Osteoblast (primary cell): ENCODE results near the gene DEUP1. TPM values are rescaled to one million over a fixed set of nuclear protein-coding genes. Genes with fewer than 3 reads are reported as not detected.

ENCODE experiments used
- DNase-seq: peaks from one replicate; pipeline ENCODE4 v3.0.0; 2011; ENCODE audit warnings: low spot score, mixed read lengths; ENCODE audit not compliant: insufficient read length; ENCODE audit errors: missing footprints
- H2AFZ ChIP-seq: 2 replicates; pipeline ENCODE4 v1.6.0; 2011; ENCODE audit warnings: mild to moderate bottlenecking, low read length
- H3K27ac ChIP-seq: 2 replicates; pipeline ENCODE4 v1.5.1; 2011; ENCODE audit warnings: mild to moderate bottlenecking, low read depth, low read length, moderate library complexity
- H3K27me3 ChIP-seq: 2 replicates; pipeline ENCODE4 v1.6.0; 2012; ENCODE audit warnings: mild to moderate bottlenecking, control low read depth, inconsistent platforms, low read length, moderate library complexity; ENCODE audit not compliant: insufficient read depth
- H3K36me3 ChIP-seq: 2 replicates; pipeline ENCODE4 v1.5.1; 2011; ENCODE audit warnings: mild to moderate bottlenecking, low read length, control low read depth, moderate library complexity; ENCODE audit not compliant: insufficient read depth
- H3K4me1 ChIP-seq: 2 replicates; pipeline ENCODE4 v1.5.1; 2011; ENCODE audit warnings: mild to moderate bottlenecking, low read length, control low read depth, moderate library complexity; ENCODE audit not compliant: insufficient read depth
- H3K4me2 ChIP-seq: 2 replicates; pipeline ENCODE4 v1.6.0; 2011; ENCODE audit warnings: mild to moderate bottlenecking, low read length; ENCODE audit not compliant: insufficient read depth
- H3K4me3 ChIP-seq: fragments of 200-600 bp; sonication (generic); 3 replicates; pipeline ENCODE4 v1.5.1; 2012; ENCODE audit warnings: mild to moderate bottlenecking, low read length, inconsistent platforms; ENCODE audit not compliant: insufficient read depth
- H3K79me2 ChIP-seq: 2 replicates; pipeline ENCODE4 v1.6.0; 2012; ENCODE audit warnings: mild to moderate bottlenecking, low read length, control low read depth, inconsistent platforms; ENCODE audit not compliant: insufficient read depth
- H3K9me3 ChIP-seq: 2 replicates; pipeline ENCODE4 v1.5.1; 2011; ENCODE audit warnings: low read depth, low read length, control low read depth
- H4K20me1 ChIP-seq: 2 replicates; pipeline ENCODE4 v1.6.0; 2012; ENCODE audit warnings: mild to moderate bottlenecking, low read length, control low read depth; ENCODE audit not compliant: insufficient read depth
- CTCF ChIP-seq: IDR thresholded peaks from 2 replicates; pipeline ENCODE4 v1.5.1; 2011; ENCODE audit warnings: mild to moderate bottlenecking, low read depth, low read length, moderate library complexity; ENCODE audit errors: extremely low read depth
- total RNA-seq: library from RNA; depleted of rRNA; stranded (reverse); fragments of >200 nt; gene quantifications from 2 replicates; pipeline ENCODE4 v1.2.3, GENCODE V29; 2012

DEUP1 gene
- total RNA-seq, 1 donor = under 0.01 TPM

- no peak for TF ChIP-seq CTCF
- H2AFZ ChIP-seq = no peak overlapping the region
- H3K4me1 ChIP-seq = no peaks in the 10 kb centered on the region
- no peak overlapping the region for H3K4me3 ChIP-seq
- DNase-seq = no peak
- no peaks in the 10 kb centered on the region for H3K27me3 ChIP-seq
- no peaks in the 10 kb centered on the region for H3K36me3 ChIP-seq
- no peak overlapping the region for H3K27ac ChIP-seq
- H3K4me2 ChIP-seq = no peak overlapping the region
- no peaks in the 10 kb centered on the region for H4K20me1 ChIP-seq
- H3K79me2 ChIP-seq = no peaks in the 10 kb centered on the region
- H3K9me3 ChIP-seq = no peaks in the 10 kb centered on the region
Observed at GRCh38 chr11:93348930-93349329, 18.4 kb downstream of the DEUP1 start.

DNA sequence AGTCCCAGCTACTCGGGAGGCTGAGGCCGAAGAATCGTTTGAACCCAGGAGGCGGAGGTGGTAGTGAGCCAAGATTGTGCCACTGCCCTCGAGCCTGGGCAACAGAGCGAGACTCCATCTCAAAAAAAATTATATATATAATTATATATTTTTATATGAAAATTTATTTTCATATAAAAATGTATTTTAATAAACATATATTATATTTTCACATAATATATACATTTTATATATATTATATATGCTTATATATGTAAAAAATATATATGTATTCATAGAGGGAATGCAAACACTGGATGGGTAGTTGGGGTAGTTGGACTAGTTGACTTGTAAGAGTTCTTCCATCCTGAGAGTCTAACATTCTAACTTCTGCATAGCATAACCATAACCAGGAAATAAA, 20.3 kb downstream of the DEUP1 start:
- Histone ChIP-seq H2AFZ (no peak overlapping the region), H3K4me1 (no peaks in the 10 kb centered on the region), H3K27ac (no peak overlapping the region), H3K9me3 (no peaks in the 10 kb centered on the region), H4K20me1 (no peaks in the 10 kb centered on the region), H3K4me2 (no peak overlapping the region), H3K4me3 (no peak overlapping the region), H3K27me3 (no peaks in the 10 kb centered on the region), H3K79me2 (no peaks in the 10 kb centered on the region), H3K36me3 (no peaks in the 10 kb centered on the region)
- TF ChIP-seq CTCF = no peak
- DNase-seq = no peak

- Histone ChIP-seq H4K20me1 (no peaks in the 10 kb centered on the region), H3K79me2 (no peaks in the 10 kb centered on the region), H3K4me1 (no peaks in the 10 kb centered on the region), H2AFZ (no peak overlapping the region), H3K36me3 (no peaks in the 10 kb centered on the region), H3K4me3 (no peak overlapping the region), H3K27ac (no peak overlapping the region), H3K4me2 (no peak overlapping the region), H3K9me3 (no peaks in the 10 kb centered on the region), H3K27me3 (no peaks in the 10 kb centered on the region)
- no peak for DNase-seq
- no peak for TF ChIP-seq CTCF
Observed at GRCh38 chr11:93359396-93359795, 28.9 kb downstream of the DEUP1 start.

- H4K20me1 ChIP-seq = no peaks in the 10 kb centered on the region
- H3K27ac ChIP-seq = no peak overlapping the region
- no peaks in the 10 kb centered on the region for H3K36me3 ChIP-seq
- H3K27me3 ChIP-seq = no peaks in the 10 kb centered on the region
- DNase-seq = no peak
- H3K79me2 ChIP-seq = no peaks in the 10 kb centered on the region
- H3K4me1 ChIP-seq = no peaks in the 10 kb centered on the region
- TF ChIP-seq CTCF = no peak
- no peaks in the 10 kb centered on the region for H3K9me3 ChIP-seq
- no peak overlapping the region for H3K4me2 ChIP-seq
- no peak overlapping the region for H3K4me3 ChIP-seq
- no peak overlapping the region for H2AFZ ChIP-seq
Observed at GRCh38 chr11:93361435-93361834, 30.9 kb downstream of the DEUP1 start.
